OCI-LY3 (cell line): ENCODE results near the gene NUDCD3.

Source experiments
- H2AFZ ChIP-seq: fragments of 200-600, 300-600 bp; shearing (Covaris generic); 2 replicates; pipeline ENCODE4 v1.6.0; 2014; ENCODE audit warnings: antibody characterized with exemption, low read depth, low read length
- H3K27ac ChIP-seq: fragments of 200-600, 300-600 bp; sonication (generic); 2 replicates; pipeline ENCODE4 v1.5.1; 2014; ENCODE audit warnings: mild to moderate bottlenecking, low read length, moderate library complexity, mixed read lengths
- H3K27me3 ChIP-seq: fragments of 200-600, 300-600 bp; sonication (generic); 2 replicates; pipeline ENCODE4 v1.6.1; 2014; ENCODE audit warnings: low read depth, low read length, mixed read lengths
- H3K36me3 ChIP-seq: fragments of 200-600, 300-600 bp; sonication (generic); replicated peaks from 2 replicates; pipeline ENCODE3; 2014; ENCODE audit warnings: low read depth, low read length, mixed read lengths
- H3K4me1 ChIP-seq: fragments of 300-600, 200-600 bp; sonication (generic); 2 replicates; pipeline ENCODE4 v1.6.1; 2014; ENCODE audit warnings: low read length, mixed read lengths
- H3K4me2 ChIP-seq: fragments of 200-600, 300-600 bp; sonication (generic); 2 replicates; pipeline ENCODE4 v1.6.1; 2014; ENCODE audit warnings: low read length, mixed read lengths
- H3K4me3 ChIP-seq: fragments of 300-600, 200-600 bp; sonication (generic); 2 replicates; pipeline ENCODE4 v1.5.1; 2014; ENCODE audit warnings: antibody characterized with exemption, mild to moderate bottlenecking, low read length, moderate library complexity
- H3K79me2 ChIP-seq: fragments of 300-600, 200-600 bp; shearing (Covaris generic); 2 replicates; pipeline ENCODE4 v1.6.1; 2014; ENCODE audit warnings: mild to moderate bottlenecking, low read length, mixed read lengths
- H3K9ac ChIP-seq: fragments of 300-600, 200-600 bp; shearing (Covaris generic); 2 replicates; pipeline ENCODE4 v1.6.0; 2014; ENCODE audit warnings: mild to moderate bottlenecking, low read length, moderate library complexity
- H3K9me3 ChIP-seq: fragments of 200-600, 300-600 bp; shearing (Covaris generic); 2 replicates; pipeline ENCODE4 v1.6.1; 2014; ENCODE audit warnings: low read length, mixed read lengths; ENCODE audit not compliant: insufficient read depth
- H4K20me1 ChIP-seq: fragments of 200-600, 300-600 bp; sonication (generic); 2 replicates; pipeline ENCODE4 v1.6.1; 2016; ENCODE audit warnings: low read length, mixed read lengths; ENCODE audit not compliant: insufficient read depth
- CTCF ChIP-seq: fragments of 200-600, 300-600 bp; sonication (generic); IDR thresholded peaks from 2 replicates; pipeline ENCODE4 v1.5.1; 2014; ENCODE audit warnings: antibody characterized with exemption, low read length, low read depth
- EZH2phosphoT487 ChIP-seq: fragments of 200-600 bp; shearing (Covaris generic); IDR thresholded peaks from 2 replicates; pipeline ENCODE4 v1.6.1; 2018; ENCODE audit warnings: antibody characterized with exemption, mixed run types, low read depth

The NUDCD3 gene

DNA sequence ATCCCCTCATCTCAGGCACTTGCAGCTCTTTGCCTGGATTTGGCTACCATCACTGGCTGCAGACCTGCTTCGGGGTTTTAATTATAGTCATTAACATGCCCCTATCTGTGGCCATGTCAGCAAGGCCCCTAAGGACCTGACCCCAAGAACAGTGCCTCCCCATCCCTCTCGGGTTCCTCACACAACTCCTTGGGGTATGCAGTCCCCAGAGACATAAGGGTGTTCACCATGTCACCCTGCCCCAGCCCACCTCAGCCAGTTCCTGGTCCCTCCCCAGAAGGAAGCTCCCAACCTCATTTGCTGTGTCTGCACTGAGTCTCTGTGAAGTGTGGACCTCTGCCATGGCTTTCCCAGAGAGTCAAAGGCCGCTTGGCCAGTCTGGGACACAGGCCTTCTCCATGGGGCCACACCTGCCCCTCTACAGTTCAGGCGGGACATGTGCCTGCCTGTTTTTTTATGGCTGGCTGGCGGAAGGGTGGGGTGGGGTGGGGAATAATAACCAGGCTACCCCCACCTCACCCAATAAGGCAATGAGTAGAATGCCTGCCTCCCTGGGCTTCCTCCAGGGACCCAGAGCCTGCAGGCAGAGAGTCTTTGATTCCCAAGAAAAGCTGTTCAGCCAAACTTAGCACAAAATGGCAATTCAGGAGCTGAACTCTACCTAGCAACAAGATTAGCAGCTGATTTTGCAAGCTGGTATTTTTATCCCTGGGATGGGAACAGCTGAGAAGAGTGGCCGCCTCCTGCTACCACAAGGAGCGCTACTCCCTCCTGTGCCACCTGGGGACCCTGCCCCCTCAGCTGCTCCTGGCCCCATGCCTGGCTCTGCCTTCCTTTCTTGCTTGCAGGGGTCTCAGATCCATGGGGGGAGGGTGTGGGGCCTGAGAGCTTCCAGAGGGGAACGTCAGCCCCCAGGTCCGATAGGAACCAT lies 141.3 kb downstream of the NUDCD3 start:
- H2AFZ ChIP-seq: no peak overlapping the region
- TF ChIP-seq EZH2phosphoT487 (no peak), CTCF (no peak)
- peaks cover 4% of the 10 kb centered on the region; the same call in 1 of the 2 replicates for H3K9me3 ChIP-seq
- H4K20me1 ChIP-seq: no peaks in the 10 kb centered on the region
- no peak overlapping the region for H3K9ac ChIP-seq
- H3K4me2 ChIP-seq: no peak overlapping the region
- no peak overlapping the region for H3K4me3 ChIP-seq
- H3K79me2 ChIP-seq: no peaks in the 10 kb centered on the region
- H3K27ac ChIP-seq: no peak overlapping the region
- no peaks in the 10 kb centered on the region for H3K4me1 ChIP-seq
- no peaks in the 10 kb centered on the region for H3K36me3 ChIP-seq
- H3K27me3 ChIP-seq: peaks cover 11% of the 10 kb centered on the region; the same call in 1 of the 2 replicates

DNA sequence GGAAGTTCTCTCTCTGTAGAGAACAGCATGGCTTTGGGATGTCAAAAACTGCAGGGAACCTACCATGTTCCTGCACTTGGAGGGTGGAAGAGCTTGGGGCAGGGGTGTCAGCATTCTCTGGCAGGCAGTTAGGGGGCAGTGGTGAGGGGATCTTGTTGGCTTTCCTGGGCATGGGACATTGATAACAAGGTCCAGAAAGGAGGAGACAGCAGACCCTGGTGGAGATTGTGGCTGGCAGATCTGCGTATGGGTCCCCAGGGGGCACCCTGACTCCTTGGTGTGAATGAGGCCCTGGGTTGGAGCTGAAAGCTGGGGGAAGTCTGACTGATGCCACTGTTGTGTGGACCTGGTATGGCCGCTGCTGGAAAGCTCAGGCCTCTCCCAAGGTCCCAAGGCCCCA lies 142.2 kb downstream of the NUDCD3 start:
- H3K27me3 ChIP-seq: peaks cover 11% of the 10 kb centered on the region; the same call in 1 of the 2 replicates
- H3K36me3 ChIP-seq: no peaks in the 10 kb centered on the region
- TF ChIP-seq CTCF (peak; percentile 40), EZH2phosphoT487 (no peak)
- H3K4me1 ChIP-seq: no peaks in the 10 kb centered on the region
- H3K27ac ChIP-seq: no peak overlapping the region
- H3K4me3 ChIP-seq: no peak overlapping the region
- no peak overlapping the region for H2AFZ ChIP-seq
- no peak overlapping the region for H3K4me2 ChIP-seq
- no peaks in the 10 kb centered on the region for H4K20me1 ChIP-seq
- H3K79me2 ChIP-seq: no peaks in the 10 kb centered on the region
- H3K9ac ChIP-seq: no peak overlapping the region
- H3K9me3 ChIP-seq: peaks cover 4% of the 10 kb centered on the region; the same call in 1 of the 2 replicates

DNA sequence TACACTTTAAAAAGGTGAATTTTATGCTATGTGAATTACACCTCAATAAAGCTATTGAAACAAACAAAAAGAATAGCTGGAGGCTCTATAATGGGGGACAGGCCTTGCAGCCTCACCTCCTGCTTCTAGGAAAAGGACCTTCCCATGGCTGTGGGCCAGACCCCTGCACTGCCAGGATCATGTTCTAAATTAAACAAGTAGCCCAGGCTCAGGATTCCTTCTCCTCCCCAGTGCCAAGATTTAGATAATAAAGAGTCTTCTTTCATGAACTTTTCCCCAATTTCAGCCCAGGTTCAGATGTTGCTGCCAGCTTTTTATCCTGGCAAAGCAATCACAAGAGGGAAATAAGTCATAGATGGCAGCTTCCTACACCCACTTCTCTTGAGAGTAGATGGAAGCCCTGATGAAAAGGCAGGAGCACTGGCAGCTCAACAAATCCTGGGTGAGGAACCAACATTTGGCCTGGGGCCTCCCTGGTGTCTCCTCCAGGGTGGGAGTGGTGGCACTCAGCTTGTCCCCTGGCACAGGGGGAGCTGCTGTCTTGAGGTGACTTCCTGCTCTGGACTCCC lies 142.8 kb downstream of the NUDCD3 start:
- no peaks in the 10 kb centered on the region for H4K20me1 ChIP-seq
- peaks cover 4% of the 10 kb centered on the region; the same call in 1 of the 2 replicates for H3K9me3 ChIP-seq
- H2AFZ ChIP-seq: no peak overlapping the region
- H3K79me2 ChIP-seq: no peaks in the 10 kb centered on the region
- TF ChIP-seq CTCF: no peak
- no peak for TF ChIP-seq EZH2phosphoT487
- no peaks in the 10 kb centered on the region for H3K36me3 ChIP-seq
- H3K4me1 ChIP-seq: no peaks in the 10 kb centered on the region
- no peak overlapping the region for H3K4me2 ChIP-seq
- H3K9ac ChIP-seq: no peak overlapping the region
- no peak overlapping the region for H3K4me3 ChIP-seq
- peaks cover 11% of the 10 kb centered on the region; the same call in 1 of the 2 replicates for H3K27me3 ChIP-seq
- H3K27ac ChIP-seq: no peak overlapping the region

DNA sequence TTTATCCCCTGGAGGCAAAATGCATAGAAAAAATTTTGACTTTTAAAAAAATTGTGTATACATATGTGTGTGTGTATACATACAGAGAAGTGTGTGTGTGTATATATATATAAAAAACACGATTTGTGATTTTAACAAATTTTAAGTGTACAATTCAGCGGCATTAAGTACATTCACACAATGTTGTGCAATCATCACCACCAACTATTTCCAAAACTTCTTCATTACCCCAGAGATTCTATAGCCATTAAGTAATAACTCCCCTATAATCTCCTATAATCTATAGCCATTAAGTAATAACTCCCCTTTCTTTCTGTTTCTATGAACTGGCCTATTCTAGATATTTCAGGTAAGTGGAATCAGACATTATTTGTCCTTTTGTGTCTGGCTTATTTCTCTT lies 144.4 kb downstream of the NUDCD3 start:
- Histone ChIP-seq H3K4me3 (no peak overlapping the region), H3K4me2 (no peak overlapping the region), H3K27ac (no peak overlapping the region), H3K4me1 (no peaks in the 10 kb centered on the region), H3K79me2 (no peaks in the 10 kb centered on the region), H3K9ac (no peak overlapping the region), H2AFZ (no peak overlapping the region), H3K9me3 (peaks cover under 1% of the 10 kb centered on the region; the same call in 1 of the 2 replicates), H3K36me3 (no peaks in the 10 kb centered on the region), H4K20me1 (no peaks in the 10 kb centered on the region), H3K27me3 (peaks cover 11% of the 10 kb centered on the region; the same call in 1 of the 2 replicates)
- TF ChIP-seq CTCF: no peak
- no peak for TF ChIP-seq EZH2phosphoT487
